A549 (cell line): ENCODE data around the gene G6PC1. TPM values are rescaled to one million over a fixed set of nuclear protein-coding genes. Genes with fewer than 3 reads are reported as not detected.
"Not testable (repeated sequence)": the region's sequence is repeated elsewhere in the genome, so short reads cannot be mapped to it uniquely, and the experiment has no call there.

Experiments
- ATAC-seq, 2 experiments: fragments of 200-7000 bp in 1 of 2; fragments of >200 bp in 1 of 2; cut with Nextera tagmentation in 1 of 2; cut with Tn5 transposase in 1 of 2; 3 replicates each; pipeline versions ENCODE4 v1.8.0 to v1.9.1; 2018 to 2020; ENCODE audit warnings: mild to moderate bottlenecking in 1 of 2, moderate library complexity in 1 of 2
- CTCF ChIA-PET: fragments of 300-600 bp; sonication (Branson Sonifier 250); formaldehyde crosslinking; extraction: SDS; loops from one replicate; lab custom pipeline; 2021; ENCODE audit warnings: antibody characterized with exemption, inconsistent platforms; lab: Yijun Ruan, JAX
- POLR2A ChIA-PET: fragments of 350-600 bp; formaldehyde crosslinking; extraction: SDS; loops from one replicate; lab custom pipeline; 2021; ENCODE audit warnings: antibody characterized with exemption, inconsistent platforms; lab: Yijun Ruan, JAX
- DNase-seq, 2 experiments: peaks; one replicate each; pipeline versions ENCODE4 v3.0.0 to v3.0.0-alpha.2; 2011 to 2016; ENCODE audit warnings: low read depth in 1 of 2, low spot score in 1 of 2
- FAIRE-seq: peaks from 2 replicates; lab custom pipeline; 2011; peaks lifted over from hg19 to GRCh38; lab: Jason Lieb, UNC
- H3K27ac ChIP-seq, 2 experiments: fragments of >200 bp; sonication (Bioruptor Twin); formaldehyde crosslinking; 3 replicates each; pipeline ENCODE4 v1.5.1; 2016 to 2017
- H3K4me1 ChIP-seq: fragments of >200 bp; sonication (Bioruptor Twin); formaldehyde crosslinking; 3 replicates; pipeline ENCODE4 v1.6.1; 2016
- H3K4me2 ChIP-seq: fragments of >200 bp; sonication (Bioruptor Twin); formaldehyde crosslinking; 3 replicates; pipeline ENCODE4 v1.6.1; 2016
- H3K4me3 ChIP-seq: fragments of >200 bp; sonication (Bioruptor Twin); formaldehyde crosslinking; 3 replicates; pipeline ENCODE4 v1.5.1; 2016
- H3K9me3 ChIP-seq: fragments of >200 bp; sonication (Bioruptor Twin); formaldehyde crosslinking; 3 replicates; pipeline ENCODE4 v1.6.1; 2016
- FOSB ChIP-seq: fragments of 250-450 bp; sonication (Bioruptor Pico); IDR thresholded peaks from 2 replicates; pipeline ENCODE4 v1.5.0; 2020; ENCODE audit warnings: mild to moderate bottlenecking, moderate library complexity
- FOSL2 ChIP-seq, 2 experiments: fragments of 450-650 bp in 1 of 2; fragments of >200 bp in 1 of 2; sonication (Bioruptor Twin) in 1 of 2; formaldehyde crosslinking; IDR thresholded peaks; 2 replicates each; pipeline versions ENCODE4 v1.5.0 to v1.6.1; 2016 to 2020; ENCODE audit warnings: mild to moderate bottlenecking in 1 of 2, moderate library complexity in 1 of 2
- FOXS1 ChIP-seq: fragments of 250-450 bp; sonication (Bioruptor Pico); IDR thresholded peaks from 2 replicates; pipeline ENCODE4 v1.5.0; 2020; ENCODE audit warnings: mild to moderate bottlenecking, moderate library complexity
- GATA3 ChIP-seq: IDR thresholded peaks from 2 replicates; pipeline ENCODE4 v1.6.1; 2012; ENCODE audit warnings: borderline replicate concordance
- HDAC2 ChIP-seq: fragments of 200-600 bp; sonication (generic); IDR thresholded peaks from 2 replicates; pipeline ENCODE4 v1.6.1; 2016
- HMGXB4 ChIP-seq: fragments of 250-450 bp; sonication (Bioruptor Pico); IDR thresholded peaks from 2 replicates; pipeline ENCODE4 v1.5.0; 2021; ENCODE audit warnings: mild to moderate bottlenecking, moderate library complexity, borderline replicate concordance
- HOXA7 ChIP-seq: fragments of 250-450 bp; sonication (Bioruptor Pico); IDR thresholded peaks from 2 replicates; pipeline ENCODE4 v1.5.0; 2020; ENCODE audit warnings: mild to moderate bottlenecking, moderate library complexity
- JUNB ChIP-seq: fragments of >200 bp; sonication (Bioruptor Twin); formaldehyde crosslinking; IDR thresholded peaks from 2 replicates; pipeline ENCODE4 v1.6.1; 2016
- KDM1A ChIP-seq: fragments of 200-600 bp; sonication (generic); IDR thresholded peaks from 2 replicates; pipeline ENCODE4 v1.6.1; 2016; ENCODE audit warnings: low read depth, mild to moderate bottlenecking
- KDM5A ChIP-seq: fragments of 200-600 bp; sonication (generic); IDR thresholded peaks from 2 replicates; pipeline ENCODE4 v1.6.1; 2016; ENCODE audit warnings: antibody characterized with exemption, mild to moderate bottlenecking
- MAFK ChIP-seq: fragments of 450-650 bp; IDR thresholded peaks from 2 replicates; pipeline ENCODE4 v1.6.1; 2014; ENCODE audit not compliant: partially characterized antibody
- MYC ChIP-seq: IDR thresholded peaks from 2 replicates; pipeline ENCODE4 v1.6.1; 2012; ENCODE audit warnings: mild to moderate bottlenecking, inconsistent platforms, low read length, improper control_type of control experiment, borderline replicate concordance
- POLR2A ChIP-seq: IDR thresholded peaks from 2 replicates; pipeline ENCODE4 v1.6.1; 2012; ENCODE audit warnings: mild to moderate bottlenecking, low read length
- RARB ChIP-seq: fragments of 250-450 bp; sonication (Bioruptor Pico); IDR thresholded peaks from 2 replicates; pipeline ENCODE4 v1.8.0; 2021; ENCODE audit warnings: mild to moderate bottlenecking, moderate library complexity
- RNF2 ChIP-seq: fragments of 200-600 bp; sonication (generic); IDR thresholded peaks from 2 replicates; pipeline ENCODE4 v1.6.1; 2016; ENCODE audit warnings: low read depth, mild to moderate bottlenecking, antibody characterized with exemption, moderate library complexity, borderline replicate concordance
- SREBF2 ChIP-seq: fragments of 450-650 bp; IDR thresholded peaks from 2 replicates; pipeline ENCODE4 v1.6.1; 2014; ENCODE audit warnings: mild to moderate bottlenecking, moderate library complexity
- ZSCAN20 ChIP-seq: fragments of 250-450 bp; sonication (Bioruptor Pico); IDR thresholded peaks from 2 replicates; pipeline ENCODE4 v1.8.0; 2022; ENCODE audit warnings: mild to moderate bottlenecking, moderate library complexity
- WGBS: methylation state at CpG from one replicate; pipeline ENCODE4 v1.1.6; 2017; ENCODE audit errors: missing lambda C conversion rate; 5-methylcytosine and 5-hydroxymethylcytosine counted together
- polyA plus RNA-seq, 4 experiments: library from polyadenylated mRNA; depleted of rRNA in 3 of 4; stranded (reverse); fragments of >200 nt; fragmentation: RNase III in 1 of 4; extraction: RNeasy Plus Mini Kit Qiagen cat#74134 plus additional on column Dnase treatment in 1 of 4; gene quantifications; 2 replicates in 3 of 4; 3 replicates in 1 of 4; pipeline ENCODE4 v1.2.3, GENCODE V29; 2011 to 2017

G6PC1 gene
- polyA plus RNA-seq, 2 of the 4 experiments (the other 2 are of a cell fraction): not detected

- WGBS: 81% methylated on average over 6 of the region's 8 CpGs
- H3K4me2 ChIP-seq, H3K9me3 ChIP-seq, H3K4me3 ChIP-seq, DNase-seq, POLR2A ChIA-PET, ATAC-seq, H3K27ac ChIP-seq, FAIRE-seq, H3K4me1 ChIP-seq: not testable (repeated sequence)
- CTCF ChIA-PET: interaction anchor here (0.9 to 20.4 kb wide), 9 partner anchors 8 to 141 kb away, joined by 3 to 372 read pairs (median 4); partner anchors contain the start of genes AOC2, PSME3 and RPL27
Measured at GRCh38 chr17:42856516-42856915, 44.1 kb upstream of the G6PC1 start.

- Histone ChIP-seq H3K9me3 (peaks cover 3% of the 10 kb centered on the region; the same call in 2 of the 3 replicates), H3K27ac (no peak overlapping the region), H3K4me1 (no peaks in the 10 kb centered on the region), H3K4me2 (no peak overlapping the region)
- FAIRE-seq (no peak), DNase-seq (no peak)
- ChIA-PET CTCF (interaction anchor here (0.9 to 13.4 kb wide), 7 partner anchors 9 to 138 kb away, joined by 3 to 89 read pairs (median 3); partner anchors contain the start of gene AOC2), POLR2A (no interaction called here)
- no peak for TF ChIP-seq KDM1A
- no peak for TF ChIP-seq HMGXB4 (CRISPR knock-in tag)
- TF ChIP-seq KDM5A: no peak
- no peak for TF ChIP-seq FOSB (CRISPR knock-in tag)
- no peak for TF ChIP-seq JUNB
- TF ChIP-seq ZSCAN20 (CRISPR knock-in tag): no peak
- TF ChIP-seq HDAC2: no peak
- TF ChIP-seq, all 56 proteins: peak for 0
- no peak overlapping the region for H3K4me3 ChIP-seq
- ATAC-seq: no peak
- WGBS: 100% methylated on average over 1 of the region's 1 CpG
Measured at GRCh38 chr17:42857389-42857788, 43.2 kb upstream of the G6PC1 start.

- 66% methylated on average over 7 of the region's 7 CpGs for WGBS
- ATAC-seq: no peak
- no peak overlapping the region for H3K4me2 ChIP-seq
- ChIA-PET POLR2A (interaction anchor here (1.0 kb wide), 1 partner anchor 43 kb away, joined by 3 read pairs; no protein-coding TSS in a partner anchor), CTCF (interaction anchor here (1.1 to 13.4 kb wide), 9 partner anchors 10 to 63 kb away, joined by 3 to 89 read pairs (median 4); partner anchors contain the start of genes AOC2 and PSME3)
- H3K4me3 ChIP-seq: no peak overlapping the region
- no peak overlapping the region for H3K27ac ChIP-seq
- DNase-seq: no peak
- no peaks in the 10 kb centered on the region for H3K4me1 ChIP-seq
- H3K9me3 ChIP-seq: peaks cover 22% of the 10 kb centered on the region
- no peak for FAIRE-seq
- TF ChIP-seq RARB (CRISPR knock-in tag): no peak
- TF ChIP-seq POLR2A: no peak
- TF ChIP-seq GATA3: no peak
- no peak for TF ChIP-seq HOXA7 (CRISPR knock-in tag)
- TF ChIP-seq FOSL2 (IDR thresholded peaks at IDR 0.05): no peak
- no peak for TF ChIP-seq FOSL2 (CRISPR knock-in tag; IDR thresholded peaks at IDR 0.05)
- TF ChIP-seq MAFK: no peak
- TF ChIP-seq HMGXB4 (CRISPR knock-in tag): no peak
- TF ChIP-seq MYC: no peak
- TF ChIP-seq RNF2: no peak
- TF ChIP-seq SREBF2: no peak
- no peak for TF ChIP-seq FOXS1 (CRISPR knock-in tag)
Measured at GRCh38 chr17:42865638-42866094, 34.9 kb upstream of the G6PC1 start.
